CMK (cell line): ENCODE measurements around the gene C19orf73.
"Not testable (repeated sequence)": the region's sequence is repeated elsewhere in the genome, so short reads cannot be mapped to it uniquely, and the experiment has no call there.

Source experiments
- DNase-seq: peaks from one replicate; pipeline ENCODE4 v3.0.0-alpha.2; 2010; ENCODE audit warnings: low read depth

The C19orf73 gene

DNA sequence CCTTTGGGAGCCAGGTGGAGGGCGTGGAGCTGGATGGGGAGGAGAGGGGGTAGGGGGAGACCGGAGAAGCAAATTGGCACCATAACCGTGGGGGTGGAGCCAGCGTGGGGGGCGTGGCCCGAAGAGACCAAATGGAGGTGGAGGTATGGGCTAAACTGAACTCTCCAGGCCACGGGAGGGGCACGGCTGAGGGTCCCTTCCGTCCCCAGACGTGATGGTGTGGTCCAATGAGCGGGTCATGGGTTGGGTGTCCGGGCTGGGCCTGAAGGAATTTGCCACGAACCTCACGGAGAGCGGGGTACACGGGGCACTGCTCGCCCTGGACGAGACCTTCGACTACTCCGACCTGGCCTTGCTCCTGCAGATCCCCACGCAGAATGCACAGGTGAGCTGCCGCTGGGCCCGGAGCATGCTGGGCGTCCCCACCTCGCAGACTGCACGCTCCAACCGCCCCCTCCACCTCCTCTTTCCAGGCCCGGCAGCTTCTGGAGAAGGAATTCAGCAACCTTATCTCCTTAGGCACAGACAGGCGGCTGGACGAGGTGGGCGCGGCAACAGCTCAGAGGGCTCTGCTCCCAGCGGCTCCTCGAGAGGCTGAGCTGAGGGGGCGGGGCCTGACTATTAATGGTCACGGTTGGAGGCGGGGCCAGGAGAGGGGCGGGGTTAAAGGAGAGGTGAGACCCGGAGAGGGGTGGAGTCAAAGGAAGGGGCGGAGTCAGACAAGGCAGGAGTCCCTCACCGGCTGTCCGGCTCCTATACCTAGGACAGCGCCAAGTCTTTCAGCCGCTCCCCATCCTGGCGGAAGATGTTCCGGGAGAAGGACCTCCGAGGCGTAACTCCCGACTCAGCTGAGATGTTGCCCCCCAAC is 30.1 kb upstream of the C19orf73 start:
- peak; percentile 95 for DNase-seq

DNA sequence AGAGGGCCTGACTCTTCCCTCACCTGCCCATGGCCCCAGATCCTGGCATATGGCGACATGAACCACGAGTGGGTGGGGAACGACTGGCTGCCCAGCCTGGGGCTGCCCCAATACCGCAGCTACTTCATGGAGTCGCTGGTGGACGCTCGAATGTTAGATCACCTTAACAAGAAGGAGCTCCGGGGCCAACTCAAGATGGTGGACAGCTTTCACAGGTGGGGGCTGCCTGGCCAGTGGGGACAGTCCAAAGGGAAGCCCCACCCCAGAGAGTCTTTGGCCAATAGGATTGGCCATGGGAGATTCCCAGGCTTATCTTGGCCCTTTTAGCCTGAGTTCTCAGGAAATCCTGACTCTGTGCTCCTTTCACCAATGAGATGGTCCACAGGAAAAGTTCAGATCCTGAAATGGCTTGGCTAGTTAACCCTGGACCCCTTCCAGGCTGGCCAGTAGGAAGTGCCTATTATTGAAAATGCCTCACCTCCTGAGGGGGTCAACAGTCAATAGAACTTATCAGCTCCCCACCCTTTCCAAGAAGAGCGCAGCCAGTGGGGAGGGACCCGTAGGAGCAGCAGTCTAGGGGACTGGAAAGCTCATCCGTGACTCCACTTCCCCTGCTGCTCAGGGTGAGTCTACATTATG is 29.2 kb upstream of the C19orf73 start:
- no peak for DNase-seq

DNA sequence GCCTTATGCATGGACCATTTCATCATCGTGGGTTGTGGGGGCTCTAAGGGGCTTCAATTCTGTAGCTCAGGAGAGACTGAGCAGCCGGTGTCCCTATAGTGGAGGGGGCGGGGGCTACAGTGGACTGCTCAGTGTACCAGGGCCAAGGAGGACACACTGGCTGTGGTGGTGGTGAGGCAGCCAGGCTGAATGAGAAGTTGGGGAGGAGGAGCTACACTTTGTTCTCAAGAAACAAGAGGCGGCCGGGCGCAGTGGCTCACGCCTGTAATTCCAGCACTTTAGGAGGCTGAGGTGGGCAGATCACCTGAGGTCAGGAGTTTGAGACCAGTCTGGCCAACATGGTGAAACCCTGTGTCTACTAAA is 27.4 kb upstream of the C19orf73 start:
- not testable (repeated sequence) for DNase-seq

- peak; percentile 70 for DNase-seq
These were observed 26.8 kb upstream of the C19orf73 start for GRCh38 chr19:49145573-49146407.

GRCh38 chr19:49142866-49143335 is 24.0 kb upstream of the C19orf73 start:
- DNase-seq = no peak

- no peak for DNase-seq
These were observed 22.4 kb upstream of the C19orf73 start for GRCh38 chr19:49141352-49141751.

- DNase-seq = no peak
These were observed 22.0 kb upstream of the C19orf73 start for GRCh38 chr19:49140951-49141350.

GRCh38 chr19:49136771-49137171 is 17.8 kb upstream of the C19orf73 start:
- DNase-seq = no peak

DNA sequence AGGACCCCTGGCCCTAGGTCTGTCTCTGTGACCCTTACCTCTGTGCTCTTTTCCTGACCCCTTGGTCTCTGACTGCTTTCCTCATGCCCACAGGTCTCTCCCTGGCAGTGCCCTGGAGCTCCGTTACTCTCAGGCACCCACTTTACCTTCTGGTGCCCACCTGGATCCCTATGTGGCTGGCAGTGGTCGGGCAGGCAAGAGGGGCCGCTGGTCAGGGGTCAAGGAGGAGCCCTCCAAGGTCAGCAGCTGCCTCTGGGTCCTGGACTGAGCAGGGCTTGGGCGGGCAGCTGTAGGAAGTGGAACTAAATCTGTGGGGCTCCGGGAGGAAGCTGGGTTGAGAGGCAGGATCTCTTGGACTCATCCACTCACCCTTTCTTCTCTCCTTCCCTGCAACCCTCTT is 16.7 kb upstream of the C19orf73 start:
- DNase-seq = no peak

GRCh38 chr19:49133621-49134454 is 14.9 kb upstream of the C19orf73 start:
- no peak for DNase-seq

DNA sequence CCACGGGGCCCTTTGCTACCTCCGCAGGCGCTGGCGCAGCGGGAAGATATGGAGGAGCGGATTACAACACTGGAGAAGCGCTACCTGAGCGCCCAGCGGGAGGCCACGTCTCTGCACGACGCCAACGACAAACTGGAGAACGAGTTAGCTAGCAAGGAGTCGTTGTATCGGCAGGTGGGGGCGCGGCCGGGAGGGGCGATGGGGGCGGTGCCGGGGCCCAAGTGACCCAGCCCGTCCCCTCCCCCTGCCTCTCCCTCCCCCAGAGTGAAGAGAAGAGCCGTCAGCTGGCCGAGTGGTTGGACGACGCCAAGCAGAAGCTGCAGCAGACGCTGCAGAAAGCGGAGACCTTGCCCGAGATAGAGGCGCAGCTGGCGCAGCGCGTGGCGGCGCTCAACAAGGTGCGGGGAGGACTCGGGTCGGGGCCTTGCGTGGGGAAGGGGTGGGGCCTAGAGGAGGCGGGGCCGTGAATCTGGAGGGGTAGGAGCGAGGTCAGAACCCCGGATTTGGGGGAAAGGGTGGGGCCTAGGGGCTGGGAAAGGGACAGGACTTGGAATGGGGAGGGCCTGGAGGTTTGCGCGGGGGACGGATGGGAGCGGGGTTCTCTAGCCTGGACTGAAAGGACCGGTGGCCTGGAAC is 14.1 kb upstream of the C19orf73 start:
- no peak for DNase-seq

GRCh38 chr19:49130325-49130724 is 11.4 kb upstream of the C19orf73 start:
- DNase-seq = no peak

- DNase-seq = no peak
These were observed 10.3 kb upstream of the C19orf73 start for GRCh38 chr19:49129238-49129583.

GRCh38 chr19:49128545-49129237 is 9.7 kb upstream of the C19orf73 start:
- no peak for DNase-seq

- DNase-seq = peak; percentile 95
These were observed 9.0 kb upstream of the C19orf73 start for GRCh38 chr19:49127674-49128544.

DNA sequence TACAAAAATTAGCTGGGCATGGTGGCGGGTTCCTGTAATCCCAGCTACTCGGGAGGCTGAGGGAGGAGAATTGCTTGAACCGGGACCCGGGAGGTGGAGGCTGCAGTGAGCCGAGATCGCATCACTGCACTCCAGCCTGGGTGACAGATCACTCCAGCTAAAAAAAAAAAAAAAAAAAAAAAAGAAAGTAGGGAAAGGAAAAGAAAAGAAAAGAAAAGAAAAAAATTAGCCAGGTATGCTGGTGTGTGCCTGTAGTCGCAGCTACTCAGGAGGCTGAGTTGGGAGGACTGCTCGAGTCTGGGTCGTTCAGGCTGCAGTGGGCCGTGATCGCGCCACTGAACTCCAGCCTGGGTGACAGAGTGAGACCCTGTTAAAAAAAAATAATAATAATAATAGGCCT is 8.3 kb upstream of the C19orf73 start:
- not testable (repeated sequence) for DNase-seq

GRCh38 chr19:49126575-49126974 is 7.6 kb upstream of the C19orf73 start:
- no peak for DNase-seq

- DNase-seq = no peak
These were observed 6.2 kb upstream of the C19orf73 start for GRCh38 chr19:49125025-49125731.

- not testable (repeated sequence) for DNase-seq
These were observed 4.3 kb upstream of the C19orf73 start for GRCh38 chr19:49123285-49123684.
